ENCODE data around the gene TMPO.
A peak's percentile ranks its signal among the peaks of the same experiment; 100 is the strongest.

TMPO gene

DNA sequence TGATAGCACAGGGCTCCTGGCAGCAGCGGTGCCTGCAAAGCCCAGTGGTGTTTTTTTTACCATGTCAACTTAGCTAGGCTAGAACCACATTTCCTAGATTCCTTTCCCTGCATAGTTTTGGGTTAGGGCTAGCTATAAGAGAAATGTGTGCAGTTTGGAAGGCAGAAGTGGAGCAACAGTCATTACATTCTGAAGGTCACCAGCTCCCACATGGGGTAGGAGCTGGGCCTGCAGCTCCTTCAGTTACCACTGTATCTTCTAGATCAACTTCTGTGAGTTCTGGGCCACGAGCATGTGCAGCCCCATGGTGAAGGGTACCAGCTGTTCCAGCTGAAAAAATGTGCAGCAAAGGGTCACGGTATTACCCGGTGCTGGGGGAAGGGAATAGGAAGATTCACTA lies 75.8 kb downstream of the TMPO start:
- Histone ChIP-seq H3K9me2 (replicated peaks; ENCODE audit: insufficient read depth, low read length) (no peaks in the 10 kb centered on the region), H3K9ac (ENCODE audit: low read length) (no peak overlapping the region), H3K4me1 (ENCODE audit: low read length) (0 out of 2 replicates have a peak, but pooled peaks cover 7% of the 10 kb centered on the region), H2AFZ (ENCODE audit: low read length) (no peak overlapping the region), H3K4me2 (ENCODE audit: low read depth, low read length) (no peak overlapping the region), H3K79me2 (ENCODE audit: low read length) (peaks cover 28% of the 10 kb centered on the region), H3K36me3 (replicated peaks; ENCODE audit: insufficient read depth, low read length) (no peaks in the 10 kb centered on the region; the same call in 1 of the 2 replicates), H4K20me1 (ENCODE audit: insufficient read depth, low read length) (peaks cover 17% of the 10 kb centered on the region), H3K27ac (ENCODE audit: low read length) (no peak overlapping the region), H3F3A (ENCODE audit: insufficient read depth, low read length) (no peaks in the 10 kb centered on the region), H3K9me3 (replicated peaks; ENCODE audit: insufficient read depth, low read length) (no peaks in the 10 kb centered on the region), H3K27me3 (replicated peaks; ENCODE audit: insufficient read depth, low read length) (no peaks in the 10 kb centered on the region), H3K4me3 (ENCODE audit: low read length) (no peak overlapping the region)
- TF ChIP-seq EZH2 (optimal IDR thresholded peaks at IDR 0.05; ENCODE audit: low read depth, low read length) (no peak), EZH2phosphoT487 (IDR thresholded peaks at IDR 0.05; ENCODE audit: low read length) (no peak)
- TF ChIP-seq, protein P1, sequence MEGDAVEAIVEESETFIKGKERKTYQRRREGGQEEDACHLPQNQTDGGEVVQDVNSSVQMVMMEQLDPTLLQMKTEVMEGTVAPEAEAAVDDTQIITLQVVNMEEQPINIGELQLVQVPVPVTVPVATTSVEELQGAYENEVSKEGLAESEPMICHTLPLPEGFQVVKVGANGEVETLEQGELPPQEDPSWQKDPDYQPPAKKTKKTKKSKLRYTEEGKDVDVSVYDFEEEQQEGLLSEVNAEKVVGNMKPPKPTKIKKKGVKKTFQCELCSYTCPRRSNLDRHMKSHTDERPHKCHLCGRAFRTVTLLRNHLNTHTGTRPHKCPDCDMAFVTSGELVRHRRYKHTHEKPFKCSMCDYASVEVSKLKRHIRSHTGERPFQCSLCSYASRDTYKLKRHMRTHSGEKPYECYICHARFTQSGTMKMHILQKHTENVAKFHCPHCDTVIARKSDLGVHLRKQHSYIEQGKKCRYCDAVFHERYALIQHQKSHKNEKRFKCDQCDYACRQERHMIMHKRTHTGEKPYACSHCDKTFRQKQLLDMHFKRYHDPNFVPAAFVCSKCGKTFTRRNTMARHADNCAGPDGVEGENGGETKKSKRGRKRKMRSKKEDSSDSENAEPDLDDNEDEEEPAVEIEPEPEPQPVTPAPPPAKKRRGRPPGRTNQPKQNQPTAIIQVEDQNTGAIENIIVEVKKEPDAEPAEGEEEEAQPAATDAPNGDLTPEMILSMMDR (IDR thresholded peaks at IDR 0.05; ENCODE audit: low read length), result no peak
- DNase-seq, result no peak

DNA sequence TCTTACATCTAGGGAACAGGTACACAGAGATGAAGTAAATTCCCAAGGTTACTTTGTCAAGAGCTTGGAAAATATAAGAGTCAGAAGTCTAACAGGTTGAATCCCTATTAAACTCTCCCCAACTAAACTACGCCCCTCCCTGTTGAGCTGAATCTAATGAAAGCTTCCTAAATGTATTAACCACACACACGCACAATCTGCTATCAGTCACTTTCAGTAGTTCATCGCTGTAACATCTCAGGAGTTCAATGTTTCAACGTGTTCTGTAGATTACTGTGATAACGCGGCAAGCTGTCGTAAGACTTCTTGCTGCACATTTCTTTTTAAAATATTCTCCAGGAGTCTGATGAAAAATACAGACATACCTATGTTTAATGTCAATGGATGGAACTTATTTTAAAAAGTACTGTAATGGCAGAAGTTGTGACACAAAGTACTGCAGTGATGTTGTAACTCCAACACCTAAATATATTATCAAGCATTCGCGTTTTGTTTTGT lies 77.5 kb downstream of the TMPO start:
- peak overlapping the region; percentile 59 for H3K27ac ChIP-seq (ENCODE audit: low read length)
- peak overlapping the region; percentile 60 for H2AFZ ChIP-seq (ENCODE audit: low read length)

DNA sequence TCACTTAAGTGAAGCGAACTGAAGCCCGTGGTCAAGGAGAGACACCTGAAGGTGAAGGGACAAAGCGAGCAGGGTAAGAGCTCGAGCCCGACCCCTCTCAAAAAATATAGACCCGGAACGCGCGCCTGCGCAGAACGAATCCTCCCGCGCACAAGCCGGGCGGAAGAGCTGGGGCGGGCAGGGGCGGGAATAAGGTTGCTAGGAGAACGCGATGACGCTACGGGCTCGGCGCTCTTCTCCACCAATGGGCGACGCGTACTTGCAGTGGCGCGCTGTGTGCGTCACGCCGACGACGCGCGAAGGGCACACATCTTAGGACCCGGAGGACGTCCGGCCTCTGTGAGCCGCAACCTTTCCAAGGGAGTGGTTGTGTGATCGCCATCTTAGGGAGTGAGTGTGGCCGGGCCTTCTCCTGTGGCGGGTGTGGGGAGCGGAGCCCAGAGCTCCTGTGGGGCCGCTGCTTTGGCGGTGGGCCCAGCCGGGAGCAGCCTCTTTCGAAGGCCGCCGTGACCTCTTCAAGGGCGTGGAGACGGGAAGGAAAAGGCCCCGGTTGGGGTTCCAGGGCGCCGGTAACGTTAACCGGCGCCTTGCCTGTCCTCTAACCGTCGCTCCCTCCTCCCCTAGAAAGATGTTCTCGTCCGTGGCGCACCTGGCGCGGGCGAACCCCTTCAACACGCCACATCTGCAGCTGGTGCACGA lies 78.1 kb downstream of the TMPO start, which contains the start of gene SLC25A3:
Gene SLC25A3 (plus strand): TSS at position 336 of the 699 bp plus-strand sequence. CDS start 293 bp downstream, at position 629.
- Histone ChIP-seq H3F3A (ENCODE audit: insufficient read depth, low read length) (0 out of 2 replicates have a peak, but pooled peaks cover 3% of the 10 kb centered on the region), H3K9ac (ENCODE audit: low read length) (peak within 1 kb of the TSS; percentile 99), H2AFZ (ENCODE audit: low read length) (peak within 1 kb of the TSS; percentile 60), H3K9me2 (replicated peaks; ENCODE audit: insufficient read depth, low read length) (no peaks in the 10 kb centered on the region), H3K4me3 (ENCODE audit: low read length) (peak within 1 kb of the TSS; percentile 98), H3K4me1 (ENCODE audit: low read length) (0 out of 2 replicates have a peak, but pooled peaks cover 7% of the 10 kb centered on the region), H3K27me3 (replicated peaks; ENCODE audit: insufficient read depth, low read length) (no peaks in the 10 kb centered on the region), H3K79me2 (ENCODE audit: low read length) (peaks cover 50% of the 10 kb centered on the region), H4K20me1 (ENCODE audit: insufficient read depth, low read length) (peaks cover 19% of the 10 kb centered on the region), H3K9me3 (replicated peaks; ENCODE audit: insufficient read depth, low read length) (no peaks in the 10 kb centered on the region), H3K4me2 (ENCODE audit: low read depth, low read length) (peak within 1 kb of the TSS; percentile 81), H3K27ac (ENCODE audit: low read length) (peak within 1 kb of the TSS; percentile 75), H3K36me3 (replicated peaks; ENCODE audit: insufficient read depth, low read length) (peaks cover 5% of the 10 kb centered on the region)
- peak; percentile 98 for DNase-seq
- TF ChIP-seq, protein P1 (IDR thresholded peaks at IDR 0.05; ENCODE audit: low read length), result no peak
- TF ChIP-seq EZH2 (optimal IDR thresholded peaks at IDR 0.05; ENCODE audit: low read depth, low read length), result no peak
- no peak for TF ChIP-seq EZH2phosphoT487 (IDR thresholded peaks at IDR 0.05; ENCODE audit: low read length)

More for the DNA sequence above, 77.5 kb downstream of the TMPO start:
- Histone ChIP-seq H3K27me3 (replicated peaks; ENCODE audit: insufficient read depth, low read length) (no peaks in the 10 kb centered on the region), H3K36me3 (replicated peaks; ENCODE audit: insufficient read depth, low read length) (peaks cover 5% of the 10 kb centered on the region), H3K9me2 (replicated peaks; ENCODE audit: insufficient read depth, low read length) (no peaks in the 10 kb centered on the region), H3K4me2 (ENCODE audit: low read depth, low read length) (peak overlapping the region; percentile 81), H3F3A (ENCODE audit: insufficient read depth, low read length) (no peaks in the 10 kb centered on the region), H3K79me2 (ENCODE audit: low read length) (peaks cover 44% of the 10 kb centered on the region), H3K4me3 (ENCODE audit: low read length) (peak overlapping the region; percentile 70), H4K20me1 (ENCODE audit: insufficient read depth, low read length) (peaks cover 19% of the 10 kb centered on the region), H3K9me3 (replicated peaks; ENCODE audit: insufficient read depth, low read length) (no peaks in the 10 kb centered on the region), H3K4me1 (ENCODE audit: low read length) (0 out of 2 replicates have a peak, but pooled peaks cover 7% of the 10 kb centered on the region), H3K9ac (ENCODE audit: low read length) (peak overlapping the region; percentile 73)
- peak; percentile 37 for DNase-seq
- no peak for TF ChIP-seq EZH2phosphoT487 (IDR thresholded peaks at IDR 0.05; ENCODE audit: low read length)
